RWPE2 (cell line): ENCODE data around the gene PLCH1.

Experiments used
- ATAC-seq: fragments of 200-7000 bp; cut with Tn5 transposase; 3 replicates; pipeline ENCODE4 v1.9.1; 2021; ENCODE audit warnings: low read depth
- DNase-seq: peaks from one replicate; pipeline ENCODE4 v3.0.0-alpha.2; 2020; ENCODE audit warnings: low spot score
- H3K27ac ChIP-seq: fragments of 450-650 bp; 2 replicates; pipeline ENCODE4 v1.5.1; 2017; ENCODE audit warnings: mild to moderate bottlenecking; ENCODE audit not compliant: poor library complexity, severe bottlenecking
- H3K27me3 ChIP-seq: fragments of 250-450 bp; sonication (Bioruptor Pico); 2 replicates; pipeline ENCODE4 v1.5.1; 2021; ENCODE audit warnings: mild to moderate bottlenecking, moderate library complexity; ENCODE audit not compliant: insufficient read depth, poor library complexity, severe bottlenecking
- H3K36me3 ChIP-seq: fragments of 250-450 bp; sonication (Bioruptor Pico); 2 replicates; pipeline ENCODE4 v1.5.1; 2020; ENCODE audit warnings: low read depth, mild to moderate bottlenecking, moderate library complexity
- H3K4me1 ChIP-seq: fragments of 250-450 bp; sonication (Bioruptor Pico); 2 replicates; pipeline ENCODE4 v1.5.1; 2021; ENCODE audit warnings: mild to moderate bottlenecking, moderate library complexity; ENCODE audit not compliant: insufficient read depth, poor library complexity, severe bottlenecking
- H3K4me3 ChIP-seq: fragments of 250-450 bp; sonication (Bioruptor Pico); 2 replicates; pipeline ENCODE4 v1.5.1; 2021; ENCODE audit warnings: mild to moderate bottlenecking, moderate library complexity; ENCODE audit not compliant: severe bottlenecking
- H3K9me3 ChIP-seq: fragments of 250-450 bp; sonication (Bioruptor Pico); 2 replicates; pipeline ENCODE4 v1.5.1; 2021; ENCODE audit warnings: mild to moderate bottlenecking, moderate library complexity; ENCODE audit not compliant: severe bottlenecking
- CTCF ChIP-seq: fragments of 450-650 bp; IDR thresholded peaks from one replicate; pipeline ENCODE4 v1.5.1; 2017; ENCODE audit warnings: mild to moderate bottlenecking, moderate library complexity; ENCODE audit not compliant: poor library complexity, severe bottlenecking

Gene PLCH1

GRCh38 chr3:155785662-155786295, 40.9 kb upstream of the PLCH1 start:
- H3K27me3 ChIP-seq = no peaks in the 10 kb centered on the region
- H3K36me3 ChIP-seq = no peaks in the 10 kb centered on the region
- DNase-seq (no peak), ATAC-seq (no peak)
- H3K27ac ChIP-seq = no peak overlapping the region
- no peaks in the 10 kb centered on the region for H3K9me3 ChIP-seq
- H3K4me3 ChIP-seq = no peak overlapping the region
- no peak for TF ChIP-seq CTCF
- no peaks in the 10 kb centered on the region for H3K4me1 ChIP-seq

GRCh38 chr3:155782390-155782953, 37.6 kb upstream of the PLCH1 start:
- DNase-seq = no peak
- Histone ChIP-seq H3K36me3 (no peaks in the 10 kb centered on the region), H3K27ac (no peak overlapping the region), H3K4me1 (no peaks in the 10 kb centered on the region), H3K9me3 (no peaks in the 10 kb centered on the region), H3K4me3 (no peak overlapping the region), H3K27me3 (no peaks in the 10 kb centered on the region)
- no peak for ATAC-seq
- TF ChIP-seq CTCF = no peak

GRCh38 chr3:155780291-155780690, 35.4 kb upstream of the PLCH1 start:
- Histone ChIP-seq H3K9me3 (no peaks in the 10 kb centered on the region), H3K36me3 (no peaks in the 10 kb centered on the region), H3K27me3 (no peaks in the 10 kb centered on the region), H3K4me1 (no peaks in the 10 kb centered on the region), H3K27ac (no peak overlapping the region), H3K4me3 (no peak overlapping the region)
- ATAC-seq (no peak), DNase-seq (no peak)
- TF ChIP-seq CTCF = no peak

- no peaks in the 10 kb centered on the region for H3K27me3 ChIP-seq
- TF ChIP-seq CTCF = no peak
- H3K36me3 ChIP-seq = no peaks in the 10 kb centered on the region
- no peaks in the 10 kb centered on the region for H3K9me3 ChIP-seq
- H3K27ac ChIP-seq = no peak overlapping the region
- no peaks in the 10 kb centered on the region for H3K4me1 ChIP-seq
- ATAC-seq (no peak), DNase-seq (no peak)
- H3K4me3 ChIP-seq = no peak overlapping the region
Measured at GRCh38 chr3:155778462-155778861, 33.6 kb upstream of the PLCH1 start.

GRCh38 chr3:155772801-155773200, 27.9 kb upstream of the PLCH1 start:
- Histone ChIP-seq H3K27ac (no peak overlapping the region), H3K27me3 (no peaks in the 10 kb centered on the region), H3K36me3 (no peaks in the 10 kb centered on the region), H3K9me3 (no peaks in the 10 kb centered on the region), H3K4me3 (no peak overlapping the region), H3K4me1 (no peaks in the 10 kb centered on the region)
- no peak for TF ChIP-seq CTCF
- DNase-seq = no peak
- ATAC-seq = no peak
